Fibroblast of skin of back (primary cell): ENCODE data around the gene SRPX.

ENCODE experiments used
- DNase-seq: peaks from one replicate; pipeline ENCODE4 v3.0.0-alpha.2; 2013

The SRPX gene

DNA sequence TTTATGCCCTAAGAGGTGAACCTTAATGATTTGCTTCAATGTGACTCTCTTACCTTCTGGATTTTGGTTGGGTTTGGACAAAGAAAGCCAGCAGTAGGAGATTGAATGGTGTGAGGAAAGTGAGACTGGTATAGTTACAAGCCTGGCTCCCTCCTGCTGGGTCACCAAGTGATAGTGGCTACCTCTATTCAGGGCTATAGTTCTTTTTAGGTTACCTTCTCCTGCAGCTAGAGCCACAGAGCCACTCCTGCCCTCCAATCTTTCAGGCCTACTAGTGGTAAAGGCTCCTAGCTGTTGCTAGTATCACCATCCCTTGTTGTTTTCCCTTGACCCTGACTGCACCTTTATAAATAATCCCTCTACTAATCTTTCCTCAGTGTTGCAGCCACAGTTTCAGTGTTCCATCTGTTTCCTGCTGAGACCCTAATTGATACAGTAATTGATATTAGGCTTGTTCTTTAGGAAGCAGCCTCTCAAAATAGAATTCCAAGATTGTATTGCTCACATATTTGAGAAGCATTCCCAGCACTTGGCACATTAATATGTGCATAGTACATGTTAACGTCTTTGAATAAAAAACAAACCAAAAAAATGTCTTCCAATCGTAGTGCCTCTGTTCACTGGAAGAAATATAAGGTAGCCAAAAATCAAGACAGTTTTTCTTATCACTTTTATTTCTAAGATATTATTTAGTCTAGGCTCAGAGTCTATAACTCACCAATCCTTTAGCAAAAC, 82.3 kb downstream of the SRPX start:
- no peak for DNase-seq

DNA sequence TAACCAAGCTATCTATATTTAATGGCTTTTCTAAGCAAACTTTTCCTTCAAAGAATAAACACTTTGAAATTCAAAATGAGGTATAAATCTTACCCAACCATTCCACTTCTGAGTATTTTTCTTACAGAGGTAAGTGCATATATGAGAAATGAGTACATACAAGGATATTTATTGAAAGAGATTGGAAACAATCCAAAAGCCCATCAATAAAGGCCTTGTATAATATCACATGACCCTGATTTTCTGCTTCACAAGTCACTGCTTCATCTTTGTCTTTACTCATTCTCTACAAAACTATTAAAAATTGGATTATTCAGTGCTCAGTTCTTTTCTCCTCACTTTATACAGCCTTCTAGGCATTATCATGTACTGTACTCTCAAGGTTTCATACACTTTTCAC, 91.3 kb downstream of the SRPX start:
- no peak for DNase-seq

DNA sequence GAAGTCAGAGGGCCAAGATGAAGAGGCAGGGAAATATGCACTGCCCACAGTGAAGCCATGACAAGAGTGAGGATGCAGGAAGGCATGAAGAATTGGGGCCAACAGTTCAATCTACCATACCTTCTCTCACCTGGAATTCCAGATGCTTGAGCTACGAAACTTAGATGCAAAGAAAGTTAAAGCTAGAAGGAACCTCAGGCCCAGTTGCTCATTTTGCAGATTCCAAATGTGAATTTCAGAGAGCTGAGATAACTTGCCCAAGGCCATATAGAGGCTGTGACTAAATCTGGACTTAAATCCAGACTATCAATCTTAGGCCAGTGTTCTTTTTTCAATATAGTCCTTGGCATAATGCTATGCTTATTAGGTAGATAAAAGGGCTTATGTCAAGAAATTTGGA, 92.7 kb downstream of the SRPX start:
- DNase-seq: no peak

DNA sequence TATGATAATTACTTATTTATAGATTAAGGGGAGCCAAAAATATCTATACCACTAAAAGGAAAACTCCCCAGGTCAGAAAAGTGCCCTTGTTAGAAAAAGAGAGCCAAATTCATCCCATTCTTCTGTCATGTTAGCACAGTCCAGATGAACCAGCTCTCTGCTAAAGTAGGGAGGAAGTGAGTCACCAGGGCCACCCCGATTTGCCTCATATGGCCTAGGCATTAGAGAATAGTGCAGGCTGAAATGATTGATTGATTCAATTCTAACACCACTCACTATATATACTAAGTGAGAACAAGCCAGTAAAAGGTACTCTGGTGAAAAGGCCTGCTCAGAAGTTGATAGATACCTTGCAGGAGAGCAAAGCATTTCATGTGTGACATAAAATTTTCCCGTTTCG, 94.5 kb downstream of the SRPX start:
- DNase-seq: no peak

DNA sequence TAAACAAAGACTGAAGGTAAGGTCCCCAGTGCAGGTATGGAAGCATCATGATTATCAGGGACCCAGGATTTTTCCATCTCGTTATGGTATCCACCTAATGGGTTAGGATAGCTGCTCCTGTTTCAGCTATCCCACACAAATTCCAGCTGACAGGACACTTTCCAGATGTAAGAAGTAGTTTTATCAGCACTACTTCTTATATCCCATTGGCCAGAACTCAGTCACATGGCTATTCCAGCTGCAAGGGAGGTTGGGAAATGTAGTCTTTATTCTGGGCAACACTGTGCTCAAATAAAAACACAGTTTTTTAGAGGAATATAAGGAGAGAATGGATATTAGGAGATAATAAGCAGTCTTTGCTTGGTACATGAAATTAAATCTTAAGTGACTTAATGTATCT, 96.7 kb downstream of the SRPX start:
- DNase-seq: no peak

DNA sequence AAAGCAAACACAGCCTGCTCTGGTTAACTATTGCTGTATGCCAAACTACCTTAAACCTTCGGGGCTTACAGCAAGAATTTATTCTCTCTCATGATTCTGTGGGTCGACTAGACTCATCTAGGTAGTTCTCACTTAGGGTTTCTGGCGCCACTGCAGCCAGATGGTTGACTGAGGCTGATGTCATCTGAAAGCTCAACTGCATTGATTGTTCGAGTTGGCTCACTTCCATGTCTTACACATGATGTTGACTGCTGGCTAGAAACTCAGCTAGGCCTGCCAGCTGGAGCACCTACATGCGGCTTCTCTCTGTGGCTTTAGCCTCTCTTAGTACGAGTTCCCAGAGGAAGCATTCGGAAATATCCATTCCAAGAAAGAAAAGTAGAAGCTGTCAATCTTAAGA, 103.2 kb downstream of the SRPX start:
- DNase-seq: no peak

DNA sequence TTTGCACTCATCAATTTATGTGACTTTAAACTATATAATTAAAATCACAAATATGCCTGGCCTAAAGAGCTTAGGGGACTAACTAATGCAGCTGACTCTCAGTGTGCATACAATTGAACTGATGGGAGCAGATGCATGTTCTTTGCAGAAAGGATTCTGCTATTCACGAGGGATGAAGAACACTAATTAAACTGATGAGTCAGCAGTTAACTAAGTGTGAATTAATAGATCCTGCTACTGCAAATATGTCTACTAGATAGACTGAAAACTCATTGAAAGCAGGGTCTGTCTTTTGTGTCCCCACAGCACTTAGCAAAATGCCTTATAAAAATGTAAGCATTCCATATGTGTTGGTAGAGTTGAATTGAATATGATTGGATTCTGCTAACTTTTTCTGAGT, 104.0 kb downstream of the SRPX start:
- no peak for DNase-seq

DNA sequence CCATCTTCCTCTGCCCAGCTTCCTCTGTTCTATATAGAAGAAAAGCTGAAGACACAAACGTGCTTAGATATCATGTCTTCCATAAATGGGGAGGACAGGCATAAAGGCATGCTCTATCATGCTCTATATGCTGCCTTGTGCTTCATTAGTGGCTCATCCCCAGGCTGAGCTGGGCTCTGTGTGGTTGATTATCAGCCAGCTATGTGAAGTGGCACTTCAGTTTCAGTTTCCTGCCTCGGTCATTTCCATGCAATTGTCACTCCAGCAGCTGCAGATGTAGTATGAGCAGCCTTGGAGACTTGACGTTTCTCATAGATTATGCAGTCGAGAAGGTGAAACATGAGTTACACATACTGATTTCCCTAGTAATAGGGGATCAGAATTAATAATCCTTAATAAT, 108.1 kb downstream of the SRPX start:
- DNase-seq: no peak

DNA sequence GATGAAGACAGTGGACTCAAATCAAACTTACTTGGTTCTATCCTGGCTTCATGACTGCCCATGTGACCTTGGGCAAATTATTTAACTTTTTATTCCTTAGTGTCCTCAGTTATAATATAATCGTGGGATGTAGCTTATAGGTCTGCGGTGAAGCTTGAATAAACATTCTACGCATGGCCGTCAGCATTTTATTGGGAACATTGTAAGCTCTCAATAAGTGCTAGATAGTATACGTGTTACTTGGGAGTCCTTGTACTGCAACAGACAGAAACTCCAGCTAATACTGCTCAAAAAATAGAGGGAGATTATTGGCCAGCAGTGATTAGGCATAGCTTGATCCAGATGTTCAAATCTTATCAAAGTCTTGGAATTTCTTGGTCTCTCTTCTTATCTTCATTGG, 109.5 kb downstream of the SRPX start:
- no peak for DNase-seq

DNA sequence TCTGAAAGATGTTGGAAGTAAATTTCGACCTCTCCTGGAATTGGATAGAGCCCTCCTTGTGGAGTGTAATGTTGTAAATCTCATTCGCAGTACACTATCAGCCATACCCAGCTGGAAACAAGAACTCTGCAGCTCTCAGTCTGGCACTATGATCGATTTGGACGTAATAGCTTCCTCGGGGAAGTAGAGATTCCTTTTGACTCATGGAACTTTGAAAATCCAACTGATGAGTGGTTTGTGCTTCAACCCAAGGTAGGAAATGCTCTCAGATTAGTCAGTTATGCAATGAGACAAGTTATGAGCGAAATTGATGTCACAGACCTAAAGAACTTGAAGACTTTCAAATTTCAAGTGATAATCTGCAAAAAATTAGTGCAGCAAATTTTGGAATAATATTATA, 110.4 kb downstream of the SRPX start:
- DNase-seq: no peak

DNA sequence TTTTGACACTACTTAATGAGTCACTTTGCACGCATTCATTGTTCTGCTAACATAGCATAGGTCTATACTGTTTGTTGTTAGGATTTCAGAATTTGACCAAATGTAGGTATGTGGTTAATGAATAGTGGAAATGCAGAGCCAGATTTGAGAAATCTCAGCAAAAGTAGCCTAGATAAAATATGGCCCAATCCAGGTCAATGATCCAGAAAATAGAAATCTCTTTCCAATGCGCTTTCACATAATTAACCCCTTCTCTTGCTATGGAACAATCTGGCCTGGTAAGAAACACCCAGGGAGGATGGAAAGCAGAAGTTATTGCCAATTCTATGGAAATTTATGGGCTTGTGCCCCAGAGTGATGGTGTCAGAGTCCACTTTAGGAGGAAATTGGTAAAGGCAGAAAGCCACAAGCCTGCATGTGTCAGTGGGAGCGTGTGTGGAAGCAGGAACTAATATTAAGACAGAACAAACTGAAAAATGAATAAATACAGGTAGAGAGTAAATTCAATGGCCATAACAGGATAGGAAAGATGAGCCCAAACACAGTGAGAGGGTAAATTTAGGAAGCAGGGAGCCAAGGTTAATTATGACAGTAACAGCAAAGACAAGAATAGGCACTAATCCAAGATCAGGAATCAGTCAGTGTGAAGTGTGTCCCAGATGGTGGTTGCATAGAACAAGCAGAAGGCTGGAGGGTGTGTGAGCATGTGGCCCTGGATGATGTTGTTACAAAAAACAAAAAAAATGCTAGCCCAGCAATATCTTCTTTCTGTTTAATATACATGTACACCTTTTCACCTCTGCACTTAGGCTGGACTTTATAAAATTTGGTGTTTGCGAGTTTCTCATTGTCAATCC, 111.4 kb downstream of the SRPX start:
- DNase-seq: no peak

DNA sequence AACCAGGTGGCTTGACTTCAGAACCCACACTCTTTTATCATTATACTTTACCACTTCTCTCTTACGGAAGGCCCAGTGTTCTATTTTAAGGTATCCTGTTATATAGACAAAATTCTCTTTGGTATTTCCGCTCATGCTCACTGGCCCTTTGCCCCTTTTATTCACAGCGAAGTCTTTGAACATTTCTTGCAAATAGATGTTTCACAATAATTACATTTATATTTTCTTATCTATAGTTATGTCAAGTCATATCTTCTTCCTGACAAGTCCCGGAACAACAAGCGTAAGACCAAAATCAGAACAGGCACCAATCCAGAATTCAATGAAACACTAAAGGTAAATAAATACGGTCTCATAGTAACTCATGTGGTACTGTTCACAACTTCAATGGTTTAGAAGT, 112.3 kb downstream of the SRPX start:
- no peak for DNase-seq

DNA sequence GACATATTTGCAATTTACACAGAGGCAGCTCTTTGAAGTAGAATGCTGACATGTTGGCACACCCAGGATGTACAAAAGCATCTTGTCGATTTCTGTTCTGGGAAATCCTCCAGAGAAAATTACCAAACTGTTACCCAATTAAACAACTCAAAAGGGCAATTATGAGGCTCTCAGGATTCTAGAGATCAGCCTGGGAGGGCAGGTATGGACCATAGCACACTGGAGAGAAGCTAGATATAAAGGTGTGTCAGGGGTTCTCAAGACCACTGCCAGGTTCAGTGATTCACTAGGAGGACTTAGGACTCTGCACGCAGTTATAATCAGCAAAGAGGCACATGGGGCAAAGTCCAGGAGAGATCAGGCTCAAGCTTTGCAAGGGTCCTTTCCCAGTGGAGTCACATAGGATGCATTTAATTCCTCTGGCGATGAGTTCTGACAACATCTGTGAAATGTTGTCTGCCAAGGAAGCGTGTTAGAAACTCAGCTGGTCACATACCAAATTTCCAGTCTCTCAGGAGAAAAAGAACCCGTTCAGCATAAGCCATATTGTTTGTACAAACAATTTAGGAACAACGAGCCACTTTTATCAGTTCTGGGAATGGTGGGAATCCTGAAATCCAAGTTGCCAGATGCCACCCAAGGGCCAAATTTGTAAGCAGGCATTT, 113.5 kb downstream of the SRPX start:
- DNase-seq: no peak

DNA sequence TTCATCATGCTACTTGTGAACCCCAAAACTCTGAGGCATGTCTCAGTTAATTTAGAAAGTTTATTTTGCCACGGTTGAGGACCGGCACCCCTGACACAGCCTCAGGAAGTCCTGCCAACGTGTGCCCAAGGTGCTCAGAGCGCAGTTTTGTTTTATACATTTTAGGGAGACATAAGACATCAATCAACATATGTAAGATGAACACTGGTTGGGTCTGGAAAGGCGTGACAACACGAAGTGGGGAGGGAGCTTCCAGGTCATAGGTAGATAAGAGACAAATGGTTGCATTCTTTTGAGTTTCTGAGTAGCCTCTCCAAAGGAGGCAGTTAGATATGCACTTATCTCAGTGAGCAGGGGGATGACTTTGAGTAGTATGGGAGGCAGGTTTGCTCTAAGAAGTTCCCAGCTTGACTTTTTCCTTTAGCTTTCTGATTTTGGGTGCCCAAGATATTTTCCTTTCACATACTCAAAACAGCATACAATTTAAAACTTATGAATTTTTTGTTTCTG, 115.4 kb downstream of the SRPX start:
- no peak for DNase-seq

DNA sequence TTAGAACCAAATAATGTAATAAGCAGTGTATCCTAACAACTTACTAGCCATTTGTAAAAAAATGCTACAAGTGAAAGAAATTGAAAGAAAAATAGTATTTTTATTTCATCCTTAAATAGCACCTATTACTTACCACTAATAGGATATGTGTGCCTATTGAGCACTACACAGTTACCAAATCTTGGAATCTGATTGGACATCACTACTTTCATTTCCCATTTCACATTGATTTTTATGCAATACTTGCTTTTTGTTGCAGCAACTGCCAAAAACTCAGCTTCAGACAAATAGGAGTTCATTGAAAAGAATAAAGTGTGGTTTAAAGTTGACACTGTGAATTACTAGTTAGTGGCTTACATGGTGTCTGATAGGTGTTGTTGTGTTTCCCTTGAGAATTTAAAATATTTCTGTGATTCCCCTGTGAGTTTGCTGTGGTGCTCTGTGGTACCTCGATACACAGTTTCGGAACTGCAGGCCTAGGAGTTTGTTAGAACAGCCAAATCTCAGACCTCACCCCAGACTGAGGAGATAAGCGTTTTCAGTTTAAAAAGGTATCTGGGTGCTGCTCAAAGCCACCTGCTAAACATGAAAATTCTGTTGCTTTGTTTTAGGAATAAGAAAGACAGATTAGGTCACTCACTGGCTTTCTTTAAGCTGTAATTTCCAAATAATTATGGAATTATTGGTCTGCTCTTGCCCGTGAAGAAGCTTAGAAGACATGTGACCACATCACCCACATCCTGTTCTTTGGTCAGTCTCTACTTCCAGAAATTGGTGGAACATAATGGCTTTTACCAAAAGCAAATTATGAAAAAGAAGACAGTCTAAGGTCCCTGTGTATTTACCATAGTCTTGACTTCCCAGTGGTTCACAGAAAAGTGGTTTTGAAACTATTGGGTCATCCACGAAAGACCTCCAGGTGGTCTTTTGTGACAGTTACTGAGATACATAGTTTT, 116.5 kb downstream of the SRPX start:
- DNase-seq: no peak

DNA sequence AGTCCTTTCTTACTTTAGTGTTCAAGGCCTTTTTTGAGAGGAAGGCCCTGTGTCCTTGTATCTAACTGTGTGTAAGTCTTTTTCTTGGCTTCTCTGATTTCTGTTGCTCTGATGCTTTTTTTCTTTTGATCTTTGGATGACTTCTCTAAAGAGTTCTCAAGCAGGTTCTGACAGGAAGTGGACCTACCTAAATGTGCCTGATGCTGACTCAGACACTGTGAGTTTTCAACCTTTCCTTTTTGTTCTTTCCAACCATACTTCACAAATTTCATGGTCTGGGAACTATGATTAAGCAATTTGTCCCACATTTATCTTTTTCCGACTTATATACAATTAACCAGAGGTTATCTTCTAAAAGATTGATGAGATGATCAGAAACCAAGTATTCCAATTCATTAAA, 117.8 kb downstream of the SRPX start:
- DNase-seq: no peak

DNA sequence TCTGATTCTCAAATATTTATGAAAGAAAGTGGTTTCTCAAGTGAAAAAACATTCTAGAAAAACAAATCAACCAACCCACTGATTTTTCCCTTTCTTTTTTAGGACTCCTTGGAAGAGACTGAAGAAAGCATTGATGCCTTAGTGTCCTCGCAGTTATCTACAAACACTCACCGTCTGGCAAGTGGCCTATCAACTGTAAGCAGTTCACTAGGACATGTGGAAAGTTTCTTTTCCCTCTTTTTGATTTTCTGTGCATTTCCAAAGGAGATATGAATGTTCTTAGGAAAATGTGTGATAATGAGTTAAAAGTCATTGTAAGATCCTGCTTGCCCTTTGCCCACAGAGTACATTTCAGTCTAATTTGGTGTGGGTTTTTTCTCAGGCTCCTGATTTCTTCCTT, 118.4 kb downstream of the SRPX start:
- DNase-seq: no peak

DNA sequence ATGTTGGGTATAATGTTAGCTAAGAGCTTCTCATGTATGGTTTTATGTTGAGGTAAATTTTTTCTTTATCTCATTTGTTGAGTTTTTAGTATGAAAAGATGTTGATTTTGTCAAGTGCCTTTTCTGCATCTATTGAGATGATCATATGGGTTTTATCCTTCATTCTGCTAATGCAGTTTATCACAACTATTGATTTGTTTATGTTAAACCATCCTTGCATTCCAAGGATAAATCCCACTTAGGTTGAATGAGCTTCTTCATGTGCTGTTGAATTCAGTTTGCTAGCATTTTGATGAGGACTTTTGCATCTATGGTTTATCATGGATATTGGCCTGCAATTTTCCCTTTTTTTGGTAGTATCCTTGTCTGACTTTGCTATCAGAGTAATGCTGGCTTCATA, 121.0 kb downstream of the SRPX start:
- DNase-seq: no peak
